HepG2 (cell line): ENCODE results near the gene CPNE1. TPM values are rescaled to one million over a fixed set of nuclear protein-coding genes. Genes with fewer than 3 reads are reported as not detected.

Experiments
- ELF4 ChIP-seq: sonication (generic); formaldehyde crosslinking; IDR thresholded peaks from 2 replicates; pipeline ENCODE4 v1.5.0; 2020; ENCODE audit warnings: missing genetic modification reagents, mild to moderate bottlenecking, moderate library complexity, borderline replicate concordance
- GATAD2A ChIP-seq: IDR thresholded peaks from 2 replicates; pipeline ENCODE4 v1.6.1; 2016
- HES4 ChIP-seq: sonication (generic); formaldehyde crosslinking; IDR thresholded peaks from 2 replicates; pipeline ENCODE4 v1.9.0; 2021; ENCODE audit warnings: mild to moderate bottlenecking, missing genetic modification reagents, borderline replicate concordance
- MEIS2 ChIP-seq: sonication (generic); formaldehyde crosslinking; IDR thresholded peaks from 2 replicates; pipeline ENCODE4 v1.9.0; 2021; ENCODE audit warnings: mild to moderate bottlenecking, missing genetic modification reagents
- NFIB ChIP-seq: sonication (generic); formaldehyde crosslinking; IDR thresholded peaks from 2 replicates; pipeline ENCODE4 v1.9.0; 2021; ENCODE audit warnings: missing genetic modification reagents, mild to moderate bottlenecking, borderline replicate concordance
- POLR2AphosphoS5 ChIP-seq: IDR thresholded peaks from 2 replicates; pipeline ENCODE4 v1.6.1; 2012; ENCODE audit warnings: low read depth, low read length
- XBP1 ChIP-seq: sonication (generic); formaldehyde crosslinking; IDR thresholded peaks from 2 replicates; pipeline ENCODE4 v1.5.0; 2020; ENCODE audit warnings: missing genetic modification reagents
- ZBTB3 ChIP-seq: sonication (generic); formaldehyde crosslinking; IDR thresholded peaks from 2 replicates; pipeline ENCODE4 v1.4.0; 2020; ENCODE audit warnings: low read depth, mild to moderate bottlenecking, moderate library complexity, missing genetic modification reagents, borderline replicate concordance
- ZMYM4 ChIP-seq: sonication (generic); formaldehyde crosslinking; IDR thresholded peaks from 2 replicates; pipeline ENCODE4 v1.8.1; 2023; ENCODE audit warnings: mild to moderate bottlenecking, missing genetic modification reagents
- ZNF292 ChIP-seq: sonication (generic); formaldehyde crosslinking; IDR thresholded peaks from 2 replicates; pipeline ENCODE4 v1.8.1; 2022; ENCODE audit warnings: mild to moderate bottlenecking, low read depth, missing genetic modification reagents, borderline replicate concordance
- ZNF33A ChIP-seq: sonication (generic); formaldehyde crosslinking; IDR thresholded peaks from 2 replicates; pipeline ENCODE4 v1.5.1; 2020; ENCODE audit warnings: missing genetic modification reagents, mild to moderate bottlenecking, moderate library complexity, borderline replicate concordance
- ZNF841 ChIP-seq: sonication (generic); formaldehyde crosslinking; IDR thresholded peaks from 2 replicates; pipeline ENCODE4 v1.8.1; 2023; ENCODE audit warnings: missing genetic modification reagents, borderline replicate concordance
- polyA plus RNA-seq, 8 experiments: library from polyadenylated mRNA; depleted of rRNA in 3 of 8; stranded (reverse) in 7 of 8; unstranded in 1 of 8; fragments of >200 nt; fragmentation: Illumina TruSeq in 4 of 8; extraction: Trizol in 4 of 8; gene quantifications; 2 replicates each; pipeline versions ENCODE4 v1.2.1 to v1.2.3, GENCODE V29; 2011 to 2016; ENCODE audit warnings: low read depth in 4 of 8, missing spikeins in 1 of 8, mixed read lengths in 1 of 8; ENCODE audit not compliant: insufficient read depth in 1 of 8
- total RNA-seq, 5 experiments: library from RNA; depleted of rRNA; stranded (reverse); fragments of >200 nt; fragmentation: Illumina TruSeq; extraction: Trizol; gene quantifications; 2 replicates each; pipeline ENCODE4 v1.2.3, GENCODE V29; 2016; ENCODE audit warnings: low read depth in 1 of 5
- TF ChIP-seq, protein P1 (sequence below): sonication (generic); formaldehyde crosslinking; IDR thresholded peaks from 2 replicates; pipeline ENCODE4 v1.4.0; 2020; ENCODE audit warnings: mild to moderate bottlenecking, missing genetic modification reagents
- TF ChIP-seq, protein P2 (sequence below): sonication (generic); formaldehyde crosslinking; IDR thresholded peaks from 2 replicates; pipeline ENCODE4 v1.4.0; 2020; ENCODE audit warnings: mild to moderate bottlenecking, missing genetic modification reagents
- TF ChIP-seq, protein P3 (sequence below): IDR thresholded peaks from 2 replicates; pipeline ENCODE4 v1.6.1; 2018; ENCODE audit warnings: missing genetic modification reagents, mild to moderate bottlenecking, missing compliant biosample characterization
- TF ChIP-seq, protein P4 (sequence below): sonication (generic); formaldehyde crosslinking; IDR thresholded peaks from 2 replicates; pipeline ENCODE4 v1.5.1; 2020; ENCODE audit warnings: missing genetic modification reagents, mild to moderate bottlenecking, borderline replicate concordance
- TF ChIP-seq, protein P5 (sequence below): sonication (generic); formaldehyde crosslinking; IDR thresholded peaks from 2 replicates; pipeline ENCODE4 v1.9.0; 2022; ENCODE audit warnings: missing genetic modification reagents, mild to moderate bottlenecking, borderline replicate concordance
- TF ChIP-seq, protein P6 (sequence below): sonication (generic); formaldehyde crosslinking; IDR thresholded peaks from 2 replicates; pipeline ENCODE4 v1.5.0; 2020; ENCODE audit warnings: mild to moderate bottlenecking, missing genetic modification reagents

Gene CPNE1
- total and polyA plus RNA-seq, 2 of the 13 experiments (the other 11 are each of a cell fraction or from before 2014, with no cell fraction given): 408 to 431 TPM

DNA sequence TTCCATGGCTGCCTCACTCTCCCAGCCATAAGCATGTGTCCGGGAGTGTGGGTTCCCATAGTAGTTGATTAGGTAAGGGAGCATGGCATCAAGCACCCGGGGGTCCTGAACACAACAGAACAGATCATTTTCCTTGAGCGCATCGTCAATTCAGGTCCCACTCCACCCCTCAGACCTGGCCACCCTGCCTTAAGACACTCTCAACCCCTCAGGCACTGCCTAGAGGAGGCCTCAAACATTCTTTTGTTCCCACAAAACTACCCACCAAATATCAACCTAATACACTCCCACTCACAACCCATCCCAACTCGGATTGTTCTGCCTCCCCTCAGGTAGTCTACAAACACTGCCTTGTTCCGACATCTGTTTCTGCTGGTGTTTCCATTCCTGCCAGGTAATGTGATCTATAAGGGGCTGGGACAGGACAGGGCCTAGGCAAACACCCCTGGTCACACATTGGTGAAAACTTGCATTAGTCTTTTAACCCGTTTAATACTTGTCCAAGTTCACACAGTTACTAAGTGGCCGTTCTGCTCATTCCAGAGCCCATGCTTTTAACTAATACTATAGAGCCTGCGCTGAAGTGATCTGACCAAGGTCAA, 33.1 kb upstream of the CPNE1 start (continued):
- TF ChIP-seq, protein P1, sequence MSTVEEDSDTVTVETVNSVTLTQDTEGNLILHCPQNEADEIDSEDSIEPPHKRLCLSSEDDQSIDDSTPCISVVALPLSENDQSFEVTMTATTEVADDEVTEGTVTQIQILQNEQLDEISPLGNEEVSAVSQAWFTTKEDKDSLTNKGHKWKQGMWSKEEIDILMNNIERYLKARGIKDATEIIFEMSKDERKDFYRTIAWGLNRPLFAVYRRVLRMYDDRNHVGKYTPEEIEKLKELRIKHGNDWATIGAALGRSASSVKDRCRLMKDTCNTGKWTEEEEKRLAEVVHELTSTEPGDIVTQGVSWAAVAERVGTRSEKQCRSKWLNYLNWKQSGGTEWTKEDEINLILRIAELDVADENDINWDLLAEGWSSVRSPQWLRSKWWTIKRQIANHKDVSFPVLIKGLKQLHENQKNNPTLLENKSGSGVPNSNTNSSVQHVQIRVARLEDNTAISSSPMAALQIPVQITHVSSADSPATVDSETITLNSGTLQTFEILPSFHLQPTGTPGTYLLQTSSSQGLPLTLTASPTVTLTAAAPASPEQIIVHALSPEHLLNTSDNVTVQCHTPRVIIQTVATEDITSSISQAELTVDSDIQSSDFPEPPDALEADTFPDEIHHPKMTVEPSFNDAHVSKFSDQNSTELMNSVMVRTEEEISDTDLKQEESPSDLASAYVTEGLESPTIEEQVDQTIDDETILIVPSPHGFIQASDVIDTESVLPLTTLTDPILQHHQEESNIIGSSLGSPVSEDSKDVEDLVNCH (CRISPR knock-in tag): no peak
- TF ChIP-seq ZMYM4 (CRISPR knock-in tag) (no peak), ZBTB3 (CRISPR knock-in tag) (no peak), ZNF841 (CRISPR knock-in tag) (no peak), GATAD2A (CRISPR knock-in tag) (no peak), ELF4 (CRISPR knock-in tag) (0 out of 2 replicates have a peak, but pooled peaks have one; percentile 73), XBP1 (CRISPR knock-in tag) (no peak), POLR2AphosphoS5 (no peak), MEIS2 (CRISPR knock-in tag) (no peak), NFIB (CRISPR knock-in tag) (no peak), ZNF33A (CRISPR knock-in tag) (no peak), ZNF292 (no peak), HES4 (CRISPR knock-in tag) (no peak)
- TF ChIP-seq, protein P2, sequence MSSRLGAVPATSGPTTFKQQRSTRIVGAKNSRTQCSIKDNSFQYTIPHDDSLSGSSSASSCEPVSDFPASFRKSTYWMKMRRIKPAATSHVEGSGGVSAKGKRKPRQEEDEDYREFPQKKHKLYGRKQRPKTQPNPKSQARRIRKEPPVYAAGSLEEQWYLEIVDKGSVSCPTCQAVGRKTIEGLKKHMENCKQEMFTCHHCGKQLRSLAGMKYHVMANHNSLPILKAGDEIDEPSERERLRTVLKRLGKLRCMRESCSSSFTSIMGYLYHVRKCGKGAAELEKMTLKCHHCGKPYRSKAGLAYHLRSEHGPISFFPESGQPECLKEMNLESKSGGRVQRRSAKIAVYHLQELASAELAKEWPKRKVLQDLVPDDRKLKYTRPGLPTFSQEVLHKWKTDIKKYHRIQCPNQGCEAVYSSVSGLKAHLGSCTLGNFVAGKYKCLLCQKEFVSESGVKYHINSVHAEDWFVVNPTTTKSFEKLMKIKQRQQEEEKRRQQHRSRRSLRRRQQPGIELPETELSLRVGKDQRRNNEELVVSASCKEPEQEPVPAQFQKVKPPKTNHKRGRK (CRISPR knock-in tag): no peak
- TF ChIP-seq, protein P3, sequence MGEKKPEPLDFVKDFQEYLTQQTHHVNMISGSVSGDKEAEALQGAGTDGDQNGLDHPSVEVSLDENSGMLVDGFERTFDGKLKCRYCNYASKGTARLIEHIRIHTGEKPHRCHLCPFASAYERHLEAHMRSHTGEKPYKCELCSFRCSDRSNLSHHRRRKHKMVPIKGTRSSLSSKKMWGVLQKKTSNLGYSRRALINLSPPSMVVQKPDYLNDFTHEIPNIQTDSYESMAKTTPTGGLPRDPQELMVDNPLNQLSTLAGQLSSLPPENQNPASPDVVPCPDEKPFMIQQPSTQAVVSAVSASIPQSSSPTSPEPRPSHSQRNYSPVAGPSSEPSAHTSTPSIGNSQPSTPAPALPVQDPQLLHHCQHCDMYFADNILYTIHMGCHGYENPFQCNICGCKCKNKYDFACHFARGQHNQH (CRISPR knock-in tag): no peak
- TF ChIP-seq, protein P4, sequence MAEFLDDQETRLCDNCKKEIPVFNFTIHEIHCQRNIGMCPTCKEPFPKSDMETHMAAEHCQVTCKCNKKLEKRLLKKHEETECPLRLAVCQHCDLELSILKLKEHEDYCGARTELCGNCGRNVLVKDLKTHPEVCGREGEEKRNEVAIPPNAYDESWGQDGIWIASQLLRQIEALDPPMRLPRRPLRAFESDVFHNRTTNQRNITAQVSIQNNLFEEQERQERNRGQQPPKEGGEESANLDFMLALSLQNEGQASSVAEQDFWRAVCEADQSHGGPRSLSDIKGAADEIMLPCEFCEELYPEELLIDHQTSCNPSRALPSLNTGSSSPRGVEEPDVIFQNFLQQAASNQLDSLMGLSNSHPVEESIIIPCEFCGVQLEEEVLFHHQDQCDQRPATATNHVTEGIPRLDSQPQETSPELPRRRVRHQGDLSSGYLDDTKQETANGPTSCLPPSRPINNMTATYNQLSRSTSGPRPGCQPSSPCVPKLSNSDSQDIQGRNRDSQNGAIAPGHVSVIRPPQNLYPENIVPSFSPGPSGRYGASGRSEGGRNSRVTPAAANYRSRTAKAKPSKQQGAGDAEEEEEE: peak; percentile 87; the same call in 1 of the 2 replicates
- TF ChIP-seq, protein P5, sequence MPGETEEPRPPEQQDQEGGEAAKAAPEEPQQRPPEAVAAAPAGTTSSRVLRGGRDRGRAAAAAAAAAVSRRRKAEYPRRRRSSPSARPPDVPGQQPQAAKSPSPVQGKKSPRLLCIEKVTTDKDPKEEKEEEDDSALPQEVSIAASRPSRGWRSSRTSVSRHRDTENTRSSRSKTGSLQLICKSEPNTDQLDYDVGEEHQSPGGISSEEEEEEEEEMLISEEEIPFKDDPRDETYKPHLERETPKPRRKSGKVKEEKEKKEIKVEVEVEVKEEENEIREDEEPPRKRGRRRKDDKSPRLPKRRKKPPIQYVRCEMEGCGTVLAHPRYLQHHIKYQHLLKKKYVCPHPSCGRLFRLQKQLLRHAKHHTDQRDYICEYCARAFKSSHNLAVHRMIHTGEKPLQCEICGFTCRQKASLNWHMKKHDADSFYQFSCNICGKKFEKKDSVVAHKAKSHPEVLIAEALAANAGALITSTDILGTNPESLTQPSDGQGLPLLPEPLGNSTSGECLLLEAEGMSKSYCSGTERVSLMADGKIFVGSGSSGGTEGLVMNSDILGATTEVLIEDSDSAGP: no peak
- TF ChIP-seq, protein P6, sequence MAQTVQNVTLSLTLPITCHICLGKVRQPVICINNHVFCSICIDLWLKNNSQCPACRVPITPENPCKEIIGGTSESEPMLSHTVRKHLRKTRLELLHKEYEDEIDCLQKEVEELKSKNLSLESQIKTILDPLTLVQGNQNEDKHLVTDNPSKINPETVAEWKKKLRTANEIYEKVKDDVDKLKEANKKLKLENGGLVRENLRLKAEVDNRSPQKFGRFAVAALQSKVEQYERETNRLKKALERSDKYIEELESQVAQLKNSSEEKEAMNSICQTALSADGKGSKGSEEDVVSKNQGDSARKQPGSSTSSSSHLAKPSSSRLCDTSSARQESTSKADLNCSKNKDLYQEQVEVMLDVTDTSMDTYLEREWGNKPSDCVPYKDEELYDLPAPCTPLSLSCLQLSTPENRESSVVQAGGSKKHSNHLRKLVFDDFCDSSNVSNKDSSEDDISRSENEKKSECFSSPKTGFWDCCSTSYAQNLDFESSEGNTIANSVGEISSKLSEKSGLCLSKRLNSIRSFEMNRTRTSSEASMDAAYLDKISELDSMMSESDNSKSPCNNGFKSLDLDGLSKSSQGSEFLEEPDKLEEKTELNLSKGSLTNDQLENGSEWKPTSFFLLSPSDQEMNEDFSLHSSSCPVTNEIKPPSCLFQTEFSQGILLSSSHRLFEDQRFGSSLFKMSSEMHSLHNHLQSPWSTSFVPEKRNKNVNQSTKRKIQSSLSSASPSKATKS (CRISPR knock-in tag): no peak
